Left lobe of liver (tissue), 2 donors: Measurements from ENCODE around the gene PLP2. TPM values are rescaled to one million over a fixed set of nuclear protein-coding genes. Genes with fewer than 3 reads are reported as not detected.

Experiments
- ATAC-seq: fragments of 200-7000 bp; cut with Tn5 transposase; one replicate; pipeline ENCODE4 v1.9.1; 2020; ENCODE audit warnings: mild to moderate bottlenecking, moderate library complexity
- DNase-seq: peaks from one replicate; pipeline ENCODE4 v3.0.0-alpha.2; 2020; ENCODE audit warnings: low spot score
- total RNA-seq: library from RNA; stranded (reverse); gene quantifications from one replicate; pipeline ENCODE4 v1.2.1, GENCODE V29; 2021
- donor health status: DM: no; HTN: no; CAD: no; lungs with moderate emphysema.
- donor health status: DM: no; HTN: yes; CAD: no.

Gene PLP2
- total RNA-seq, 1 donor from 2014 or later = 11.7 TPM

DNA sequence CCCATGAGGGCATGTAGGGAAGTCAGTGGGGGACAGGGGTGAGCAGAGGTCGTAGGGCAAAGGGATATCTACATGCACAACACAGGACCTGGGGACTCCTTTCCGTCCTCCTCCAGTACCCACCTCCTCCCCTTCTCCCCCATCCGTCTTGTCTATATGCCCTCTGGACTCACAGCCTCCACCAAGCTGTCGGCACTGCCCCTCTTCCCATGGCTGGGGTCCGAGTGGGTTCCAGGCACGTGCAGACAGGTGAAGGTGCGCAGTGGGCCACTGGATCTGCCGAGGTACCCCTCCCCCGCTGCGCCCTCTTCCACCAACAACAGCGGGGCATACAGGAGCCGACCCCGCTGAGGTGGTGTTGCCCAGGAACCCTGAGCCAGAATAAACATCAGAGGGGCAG, 33.7 kb downstream of the PLP2 start:
- DNase-seq = no peak
- no peak for ATAC-seq

DNA sequence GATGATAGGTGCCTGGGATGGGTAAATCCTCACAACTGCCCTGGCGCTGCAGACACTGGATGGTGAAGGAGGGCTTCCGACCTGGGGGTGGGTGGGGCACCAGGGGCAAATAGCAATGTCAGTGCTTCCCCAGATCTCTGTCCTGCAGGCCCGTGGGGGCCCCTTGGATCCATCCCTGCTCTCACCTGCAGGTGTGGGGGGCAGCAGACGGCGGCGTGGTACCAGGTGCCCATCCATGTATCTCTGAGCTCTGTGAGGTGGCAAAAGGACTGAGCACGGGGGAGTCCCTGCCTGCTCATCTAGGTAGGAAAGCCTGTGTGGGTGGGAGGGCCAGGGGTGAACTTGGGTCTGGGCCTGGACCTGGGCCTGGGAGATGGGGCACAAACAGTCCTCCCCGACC, 34.8 kb downstream of the PLP2 start:
- ATAC-seq (no peak), DNase-seq (no peak)

DNA sequence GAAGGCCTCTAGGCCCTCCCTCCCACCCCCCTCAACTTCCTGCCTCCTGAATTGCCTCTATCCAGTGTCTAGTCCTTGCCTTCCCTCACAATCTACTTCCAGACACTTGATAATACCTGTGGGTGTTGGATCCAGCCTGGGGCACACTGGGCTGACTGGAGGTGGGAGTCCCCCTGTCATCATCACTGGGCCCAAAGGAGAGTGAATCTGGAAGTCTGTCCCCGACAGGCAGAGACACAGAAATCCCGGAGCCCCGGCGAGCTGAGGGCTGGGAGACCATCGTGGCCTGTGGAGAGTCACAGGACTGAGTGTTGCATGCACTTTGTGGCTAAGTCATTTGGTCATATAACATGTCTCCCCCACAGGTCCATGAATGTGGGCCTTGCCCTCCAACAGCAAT, 36.7 kb downstream of the PLP2 start:
- DNase-seq (no peak), ATAC-seq (no peak)

DNA sequence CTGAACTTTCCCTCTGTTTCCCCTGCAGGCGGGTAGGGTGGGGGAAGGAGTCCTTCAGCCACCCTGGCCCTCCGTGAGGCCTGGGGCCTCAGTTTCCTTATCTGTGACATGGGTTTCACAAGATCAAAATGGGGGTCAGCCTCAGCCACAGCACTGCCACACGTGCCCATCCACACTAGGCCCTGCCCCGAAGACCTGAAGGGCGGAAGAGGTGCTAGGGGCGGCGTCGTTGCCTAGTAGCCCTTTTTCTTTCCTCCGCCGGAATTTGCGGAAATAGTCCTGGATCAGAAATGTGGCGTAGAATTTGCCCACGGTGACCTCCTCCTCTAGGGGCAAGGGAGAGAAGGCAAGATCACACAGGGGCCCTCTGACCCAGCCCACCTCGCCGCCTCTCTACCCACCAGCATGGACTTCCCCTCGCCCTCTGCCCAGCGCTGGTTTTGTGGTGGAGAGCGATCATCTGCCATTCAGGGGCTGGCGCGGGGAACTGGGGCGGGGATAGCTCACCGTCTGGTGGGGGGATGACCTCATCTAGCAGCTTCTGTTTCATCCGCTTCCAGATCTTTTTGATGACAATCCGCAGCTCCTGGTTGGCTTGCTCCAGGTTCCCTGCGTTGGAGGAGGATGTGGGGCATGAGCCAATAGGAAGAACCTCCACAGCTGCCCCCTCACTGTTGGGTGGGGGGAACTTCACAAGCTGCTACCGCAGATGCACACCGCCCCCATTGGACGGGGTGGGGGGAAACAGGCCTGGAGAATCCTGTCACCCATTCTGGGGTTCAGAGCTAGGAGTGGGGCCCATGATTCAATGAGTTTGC, 37.9 kb downstream of the PLP2 start:
- no peak for ATAC-seq
- no peak for DNase-seq

DNA sequence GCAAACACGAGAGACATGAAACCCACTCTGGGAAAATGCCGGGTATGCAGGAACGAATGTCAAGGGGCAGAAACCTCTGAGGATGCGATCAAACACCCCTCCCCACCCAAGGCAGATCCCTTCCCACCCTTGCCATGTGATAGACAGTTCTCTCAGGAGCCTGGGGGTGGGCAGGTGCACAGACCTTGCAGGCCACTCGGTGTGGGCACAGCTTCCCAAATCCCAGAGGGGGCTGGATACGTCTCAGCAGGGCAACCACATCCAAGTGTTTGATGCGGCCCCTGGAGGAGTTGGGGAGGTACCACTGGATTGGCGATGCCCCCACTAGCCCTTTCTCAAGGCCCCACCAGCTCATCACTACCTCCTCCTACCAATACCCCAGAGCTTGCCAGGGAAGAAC, 38.7 kb downstream of the PLP2 start:
- ATAC-seq = no peak
- no peak for DNase-seq

DNA sequence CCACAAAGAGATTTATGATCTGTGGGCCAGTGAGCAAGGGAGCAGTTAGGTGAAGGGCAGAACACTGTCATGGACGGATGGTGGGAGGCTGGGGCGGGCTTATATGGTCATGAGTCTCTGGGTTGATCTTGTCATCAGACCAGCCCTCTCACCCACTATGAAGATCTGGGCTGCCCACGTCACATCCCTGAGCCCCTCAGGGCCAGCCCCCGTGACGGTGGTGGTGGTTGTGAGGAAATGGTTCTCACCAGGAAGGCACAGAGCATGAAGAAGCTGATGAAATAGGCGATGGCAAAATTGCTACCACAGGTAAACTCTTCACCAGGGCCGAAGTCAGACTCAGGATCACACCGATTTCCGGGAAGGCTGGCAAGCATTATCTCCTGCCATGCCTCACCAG, 39.4 kb downstream of the PLP2 start:
- ATAC-seq = no peak
- DNase-seq = no peak

DNA sequence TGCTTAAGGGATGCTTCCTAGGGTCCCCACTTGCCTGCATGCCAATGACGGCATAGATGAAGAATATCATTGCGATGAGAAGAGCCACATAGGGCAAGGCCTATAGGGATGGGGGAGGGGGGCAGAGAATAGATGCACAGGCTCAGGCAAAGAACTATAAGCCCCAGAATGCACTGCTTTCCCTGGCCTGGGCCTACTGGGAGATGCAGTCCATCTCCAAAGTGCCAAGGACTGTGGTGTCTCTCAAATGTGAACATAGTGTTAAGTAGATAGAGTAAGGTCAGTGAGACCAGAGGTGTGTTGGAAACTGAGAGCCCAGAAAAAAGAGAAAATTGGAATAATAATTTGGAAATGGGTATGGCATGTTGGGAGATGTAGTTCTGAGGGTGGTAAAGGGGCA, 40.5 kb downstream of the PLP2 start:
- ATAC-seq = no peak
- no peak for DNase-seq

DNA sequence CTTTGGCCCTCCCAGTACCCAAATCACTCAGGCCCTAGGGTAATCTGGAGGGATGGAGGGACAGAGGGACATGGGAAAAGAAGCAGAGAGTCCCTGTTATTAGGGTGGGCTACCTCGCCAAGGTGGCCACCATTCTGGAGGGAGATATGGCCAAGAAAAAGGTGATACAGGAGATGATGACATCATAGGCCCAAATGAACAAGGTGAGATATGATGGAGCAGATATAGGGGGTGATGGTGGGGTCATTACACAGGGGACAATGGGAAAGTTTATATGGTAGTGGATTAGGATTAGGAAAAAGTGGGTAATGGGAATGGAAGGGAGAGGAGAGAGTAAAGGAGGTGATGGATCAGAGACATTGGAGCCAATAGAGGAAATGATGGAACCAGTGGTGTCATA, 41.2 kb downstream of the PLP2 start:
- no peak for DNase-seq

DNA sequence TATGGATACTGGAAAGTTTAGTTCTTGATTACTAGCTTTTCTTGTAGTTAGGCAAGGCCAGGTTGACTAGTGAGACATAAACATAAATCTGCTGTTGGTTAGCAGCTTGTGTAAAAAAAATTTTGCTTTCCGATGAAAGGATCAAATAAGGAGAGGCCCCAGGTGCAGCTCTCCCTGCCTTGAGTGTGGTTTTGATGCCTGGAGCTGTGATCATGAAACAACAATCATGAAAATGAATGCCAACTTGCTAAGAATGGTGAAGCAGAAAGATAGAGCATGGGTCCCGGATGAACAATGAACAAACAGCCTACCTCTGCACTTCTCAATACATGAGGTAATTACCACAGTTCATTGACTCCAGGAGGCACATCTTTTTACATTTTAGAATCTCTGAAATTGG, 42.7 kb downstream of the PLP2 start:
- no peak for DNase-seq

More for the DNA sequence above, 41.2 kb downstream of the PLP2 start:
- ATAC-seq = no peak

DNA sequence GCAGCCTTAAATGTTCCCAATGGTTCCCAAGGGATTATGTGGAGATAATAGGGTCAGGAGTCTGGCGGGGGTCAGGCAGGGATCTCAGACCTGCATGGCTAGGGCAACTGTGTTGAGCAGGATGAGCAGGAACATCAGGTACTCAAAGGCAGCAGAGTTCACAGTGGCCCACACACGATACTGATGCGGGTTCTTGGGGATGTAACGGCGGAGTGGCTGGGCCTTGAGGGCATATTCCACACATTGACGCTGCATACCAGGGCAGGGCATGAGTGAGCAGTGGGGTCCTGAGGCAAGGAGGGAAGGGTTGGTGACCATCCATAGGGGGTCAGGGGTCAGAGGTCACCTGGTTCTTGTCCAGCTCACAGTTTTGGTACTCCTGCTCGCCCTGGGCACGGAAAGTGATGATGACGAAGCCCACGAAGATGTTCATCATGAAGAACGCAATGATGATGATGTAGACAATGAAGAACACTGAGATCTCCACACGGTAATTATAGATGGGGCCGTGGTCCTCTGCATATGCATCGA, 43.4 kb downstream of the PLP2 start:
- DNase-seq (no peak), ATAC-seq (no peak)

More for the DNA sequence above, 42.7 kb downstream of the PLP2 start:
- ATAC-seq = no peak

DNA sequence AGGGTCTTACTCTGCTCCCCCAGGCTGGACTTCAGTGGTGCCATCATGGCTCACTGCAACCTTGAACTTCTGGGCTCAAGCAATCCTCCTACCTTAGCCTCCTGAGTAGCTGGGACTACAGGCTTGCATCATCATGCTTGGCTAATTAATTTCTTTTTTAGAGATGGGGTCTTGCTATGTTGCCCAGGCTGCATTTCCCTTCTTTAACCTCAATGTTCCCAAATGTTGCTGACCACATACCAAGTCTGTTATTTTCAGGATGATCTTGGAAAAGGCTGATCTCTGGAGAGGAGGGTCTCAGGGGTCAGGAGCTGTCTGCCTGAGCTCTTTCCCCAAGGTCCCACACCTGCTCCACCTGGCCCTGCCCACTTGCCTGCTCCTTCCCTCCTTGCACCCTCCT, 48.4 kb downstream of the PLP2 start:
- no peak for ATAC-seq
- no peak for DNase-seq

DNA sequence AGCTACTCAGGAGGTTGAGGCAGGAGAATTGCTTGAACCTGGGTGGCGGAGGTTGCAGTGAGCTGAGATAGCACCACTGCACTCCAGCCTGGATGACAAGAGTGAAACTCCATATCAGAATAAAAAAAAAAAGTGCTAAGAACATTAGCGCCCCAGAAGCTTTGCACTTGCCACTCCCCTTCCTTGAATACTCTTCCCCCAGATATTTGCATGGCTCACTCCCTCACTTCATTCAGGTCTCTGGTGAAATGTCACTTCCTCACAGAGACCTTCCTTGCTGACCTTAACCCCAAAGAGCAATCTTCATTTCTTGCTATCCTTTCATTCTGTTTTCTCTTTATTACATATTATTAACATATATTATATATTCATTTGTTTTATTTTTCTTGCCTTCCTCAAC, 50.2 kb downstream of the PLP2 start:
- DNase-seq (no peak), ATAC-seq (no peak)

Other genes with a start within 250 kb of the PLP2 start
- 21.8 TPM for gene OTUD5, start 214.3 kb upstream of the PLP2 start, total RNA-seq
- gene KCND1, start 200.1 kb upstream of the PLP2 start, total RNA-seq = 0.68 TPM
- gene GRIPAP1, start 169.6 kb upstream of the PLP2 start, total RNA-seq = 22.7 TPM
- 16.8 TPM for gene TFE3, start 128.5 kb upstream of the PLP2 start, total RNA-seq
- 4.7 TPM for gene CCDC120, start 112.9 kb upstream of the PLP2 start, total RNA-seq
- 5.4 TPM for gene PRAF2, start 97.9 kb upstream of the PLP2 start, total RNA-seq
- gene WDR45, start 92.0 kb upstream of the PLP2 start, total RNA-seq = 49.4 TPM
- gene GPKOW, start 48.2 kb upstream of the PLP2 start, total RNA-seq = 11.5 TPM
- gene MAGIX, start 9.1 kb upstream of the PLP2 start, total RNA-seq = 27.7 TPM
- 4.5 TPM for gene PRICKLE3, start 14.5 kb downstream of the PLP2 start, total RNA-seq
- gene SYP, start 28.3 kb downstream of the PLP2 start, total RNA-seq = 0.10 TPM
- gene CACNA1F, start 61.4 kb downstream of the PLP2 start, total RNA-seq = not detected
- 9.5 TPM for gene CCDC22, start 63.6 kb downstream of the PLP2 start, total RNA-seq
- 0.65 TPM for gene FOXP3, start 92.8 kb downstream of the PLP2 start, total RNA-seq
- 4.2 TPM for gene PPP1R3F, start 97.9 kb downstream of the PLP2 start, total RNA-seq
- gene GAGE10, start 131.7 kb downstream of the PLP2 start, total RNA-seq = not detected
- gene GAGE12J, start 150.1 kb downstream of the PLP2 start, total RNA-seq = 0.73 TPM
- gene GAGE13, start 159.7 kb downstream of the PLP2 start, total RNA-seq = not detected